Muscle layer of colon (tissue), 2 donors: ENCODE results near the gene NFATC2IP.
"Not testable (repeated sequence)": the region's sequence is repeated elsewhere in the genome, so short reads cannot be mapped to it uniquely, and the experiment has no call there.

Experiments
- H3K27ac ChIP-seq: one replicate; pipeline ENCODE4 v1.7.0; 2013; ENCODE audit warnings: low read depth, mild to moderate bottlenecking, low read length, moderate library complexity
- H3K27me3 ChIP-seq, 2 donors: one replicate each; pipeline ENCODE4 v1.7.0; 2013; ENCODE audit warnings: low read length in 2 of 2, mild to moderate bottlenecking in 2 of 2; ENCODE audit not compliant: insufficient read depth in 2 of 2, control insufficient read depth in 1 of 2
- H3K36me3 ChIP-seq: one replicate; pipeline ENCODE4 v1.7.0; 2013; ENCODE audit warnings: mild to moderate bottlenecking, low read length; ENCODE audit not compliant: insufficient read depth
- H3K4me1 ChIP-seq: one replicate; pipeline ENCODE4 v1.7.0; 2013; ENCODE audit warnings: mild to moderate bottlenecking, low read length; ENCODE audit not compliant: insufficient read depth
- H3K4me3 ChIP-seq, 2 donors: one replicate each; pipeline ENCODE4 v1.7.0; 2013; ENCODE audit warnings: low read length in 2 of 2, low read depth in 1 of 2, mild to moderate bottlenecking in 1 of 2, moderate library complexity in 1 of 2
- H3K9ac ChIP-seq: one replicate; pipeline ENCODE4 v1.7.0; 2013; ENCODE audit warnings: low read length
- H3K9me3 ChIP-seq: one replicate; pipeline ENCODE4 v1.7.0; 2013; ENCODE audit warnings: mild to moderate bottlenecking, low read length
- donor health status: abdominal sarcoma.
- donor health status: Adenocarcinoma of cecum.

NFATC2IP gene

GRCh38 chr16:28943281-28943680, 7.5 kb upstream of the NFATC2IP start:
- Histone ChIP-seq H3K27ac (no peak overlapping the region), H3K9ac (no peak overlapping the region), H3K4me1 (peaks cover 9% of the 10 kb centered on the region), H3K9me3 (no peaks in the 10 kb centered on the region), H3K27me3 (no peaks in the 10 kb centered on the region), H3K36me3 (no peaks in the 10 kb centered on the region), H3K4me3 (no peak overlapping the region)

GRCh38 chr16:28946681-28947080, 4.1 kb upstream of the NFATC2IP start:
- Histone ChIP-seq H3K4me3 (no peak overlapping the region), H3K9ac (no peak overlapping the region), H3K36me3 (no peaks in the 10 kb centered on the region), H3K4me1 (peaks cover 11% of the 10 kb centered on the region), H3K27ac (no peak overlapping the region), H3K27me3 (no peaks in the 10 kb centered on the region), H3K9me3 (no peaks in the 10 kb centered on the region)

GRCh38 chr16:28951410-28951943, 740 bp downstream of the NFATC2IP start:
- Histone ChIP-seq H3K27me3 (no peaks in the 10 kb centered on the region), H3K9ac (no peak overlapping the region), H3K4me1 (peaks cover 10% of the 10 kb centered on the region), H3K9me3 (no peaks in the 10 kb centered on the region), H3K27ac (peak overlapping the region; percentile 72), H3K36me3 (peaks cover 32% of the 10 kb centered on the region), H3K4me3 (peak overlapping the region; percentile 51 to 66)

- Histone ChIP-seq H3K4me1 (no peaks in the 10 kb centered on the region), H3K9me3 (no peaks in the 10 kb centered on the region), H3K4me3 (no peak overlapping the region), H3K36me3 (peaks cover 56% of the 10 kb centered on the region), H3K27me3 (no peaks in the 10 kb centered on the region), H3K9ac (no peak overlapping the region), H3K27ac (no peak overlapping the region)
Measured at GRCh38 chr16:28958216-28958615, 7.5 kb downstream of the NFATC2IP start.

DNA sequence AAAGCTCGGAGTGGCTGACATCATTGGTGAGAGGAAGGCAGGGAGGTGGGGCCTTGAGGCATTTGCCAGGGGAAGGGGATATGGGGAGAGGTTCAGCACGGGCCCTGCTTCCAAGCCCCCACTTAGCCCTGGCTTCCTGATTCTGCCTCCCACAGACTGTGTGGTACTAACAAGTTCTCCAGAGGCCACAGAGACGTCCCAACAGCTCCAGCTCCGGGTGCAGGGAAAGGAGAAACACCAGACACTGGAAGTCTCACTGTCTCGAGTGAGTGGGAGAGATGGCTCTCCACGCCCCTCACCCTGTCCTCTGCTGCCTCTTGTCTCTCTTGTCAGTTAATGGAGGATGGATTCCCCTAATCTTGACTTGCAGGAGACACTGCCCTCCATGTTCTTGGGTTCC, 8.1 kb downstream of the NFATC2IP start:
- peaks cover 54% of the 10 kb centered on the region for H3K36me3 ChIP-seq
- H3K27me3 ChIP-seq: no peaks in the 10 kb centered on the region
- no peaks in the 10 kb centered on the region for H3K9me3 ChIP-seq
- no peak overlapping the region for H3K9ac ChIP-seq
- H3K4me1 ChIP-seq: no peaks in the 10 kb centered on the region
- no peak overlapping the region for H3K27ac ChIP-seq
- no peak overlapping the region for H3K4me3 ChIP-seq

GRCh38 chr16:28964072-28964471, 13.3 kb downstream of the NFATC2IP start:
- Histone ChIP-seq H3K36me3 (peaks cover 32% of the 10 kb centered on the region), H3K9me3 (no peaks in the 10 kb centered on the region), H3K27me3 (no peaks in the 10 kb centered on the region), H3K4me1 (no peaks in the 10 kb centered on the region), H3K27ac (no peak overlapping the region), H3K4me3 (no peak overlapping the region), H3K9ac (no peak overlapping the region)

- no peaks in the 10 kb centered on the region for H3K4me1 ChIP-seq
- H3K27me3 ChIP-seq: no peaks in the 10 kb centered on the region
- peaks cover 30% of the 10 kb centered on the region for H3K36me3 ChIP-seq
- no peak overlapping the region for H3K27ac ChIP-seq
- no peaks in the 10 kb centered on the region for H3K9me3 ChIP-seq
- no peak overlapping the region for H3K4me3 ChIP-seq
- H3K9ac ChIP-seq: no peak overlapping the region
Measured at GRCh38 chr16:28964496-28964895, 13.8 kb downstream of the NFATC2IP start.

DNA sequence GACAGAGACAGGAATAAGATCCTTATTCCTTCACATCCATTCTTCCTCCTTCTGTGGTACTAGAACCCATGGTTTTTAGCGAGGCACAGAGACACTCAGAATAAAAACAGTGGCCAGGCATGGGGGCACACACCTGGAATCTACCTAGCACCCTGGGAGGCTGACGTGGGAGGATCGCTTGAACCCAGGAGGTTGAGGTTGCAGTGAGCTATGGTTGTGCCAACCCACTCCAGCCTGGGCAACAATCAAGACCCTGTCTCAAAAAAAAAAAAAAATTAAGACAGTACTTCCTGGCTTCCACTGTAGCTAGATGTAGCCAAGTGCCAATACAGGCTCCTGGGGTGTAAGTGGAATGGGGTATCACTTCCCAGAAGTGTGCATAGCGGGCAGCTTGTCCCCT, 16.4 kb downstream of the NFATC2IP start:
- Histone ChIP-seq H3K4me1 (no peaks in the 10 kb centered on the region), H3K9ac (no peak overlapping the region), H3K36me3 (peaks cover 16% of the 10 kb centered on the region), H3K27ac (no peak overlapping the region), H3K27me3 (no peaks in the 10 kb centered on the region), H3K9me3 (no peaks in the 10 kb centered on the region), H3K4me3 (no peak overlapping the region)

DNA sequence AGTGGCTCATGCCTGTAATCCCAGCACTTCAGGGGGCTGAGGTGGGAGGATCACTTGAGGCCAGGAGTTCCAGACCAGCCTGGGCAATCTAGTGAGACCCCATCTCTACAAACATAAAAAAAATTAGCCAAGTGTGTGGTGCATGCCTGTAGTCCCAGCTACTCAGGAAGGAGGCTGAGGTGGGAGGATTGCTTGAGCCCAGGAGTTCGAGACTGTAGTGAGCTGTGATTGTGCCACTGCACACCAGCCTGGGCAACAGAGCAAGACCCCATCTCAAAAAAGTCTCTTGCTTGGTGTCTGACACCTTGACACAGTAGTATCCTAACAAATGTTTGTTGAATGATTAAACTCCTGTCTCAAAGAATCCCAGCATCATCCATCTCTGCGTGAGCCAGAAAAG, 19.0 kb downstream of the NFATC2IP start:
- not testable (repeated sequence) for H3K4me3 ChIP-seq, H3K36me3 ChIP-seq, H3K27ac ChIP-seq, H3K9me3 ChIP-seq, H3K27me3 ChIP-seq, H3K4me1 ChIP-seq, H3K9ac ChIP-seq

GRCh38 chr16:28974007-28974436, 23.3 kb downstream of the NFATC2IP start:
- Histone ChIP-seq H3K4me3 (peak overlapping the region; percentile 92 to 97), H3K9me3 (no peaks in the 10 kb centered on the region), H3K27ac (peak overlapping the region; percentile 83), H3K9ac (peak overlapping the region; percentile 80), H3K27me3 (no peaks in the 10 kb centered on the region), H3K4me1 (peaks cover 15% of the 10 kb centered on the region), H3K36me3 (peaks cover 16% of the 10 kb centered on the region)

GRCh38 chr16:28974437-28975157, 23.9 kb downstream of the NFATC2IP start, which contains the start of gene SPNS1:
Gene SPNS1, plus strand, starts transcription at chr16:28974778. Its CDS starts 374 bp downstream, at chr16:28975152.
- Histone ChIP-seq H3K4me3 (peak within 1 kb of the TSS; percentile 92 to 97), H3K27me3 (no peaks in the 10 kb centered on the region), H3K4me1 (peaks cover 15% of the 10 kb centered on the region), H3K36me3 (peaks cover 16% of the 10 kb centered on the region), H3K9ac (peak within 1 kb of the TSS; percentile 80), H3K9me3 (no peaks in the 10 kb centered on the region), H3K27ac (peak within 1 kb of the TSS; percentile 83)

DNA sequence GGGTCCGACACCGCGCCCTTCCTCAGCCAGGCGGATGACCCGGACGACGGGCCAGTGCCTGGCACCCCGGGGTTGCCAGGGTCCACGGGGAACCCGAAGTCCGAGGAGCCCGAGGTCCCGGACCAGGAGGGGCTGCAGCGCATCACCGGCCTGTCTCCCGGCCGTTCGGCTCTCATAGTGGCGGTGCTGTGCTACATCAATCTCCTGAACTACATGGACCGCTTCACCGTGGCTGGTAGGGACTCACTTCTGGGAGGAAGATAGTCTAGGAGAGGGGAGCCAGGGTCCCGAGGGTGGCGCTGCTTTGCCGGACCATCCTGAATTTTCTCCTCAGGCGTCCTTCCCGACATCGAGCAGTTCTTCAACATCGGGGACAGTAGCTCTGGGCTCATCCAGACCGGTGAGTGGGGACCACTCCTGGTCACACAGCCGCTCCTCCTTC, 24.4 kb downstream of the NFATC2IP start:
- H3K9me3 ChIP-seq: no peaks in the 10 kb centered on the region
- peak overlapping the region; percentile 80 for H3K9ac ChIP-seq
- no peaks in the 10 kb centered on the region for H3K27me3 ChIP-seq
- H3K27ac ChIP-seq: peak overlapping the region; percentile 55
- H3K4me1 ChIP-seq: peaks cover 15% of the 10 kb centered on the region
- H3K4me3 ChIP-seq: peak overlapping the region; percentile 92 to 97
- H3K36me3 ChIP-seq: peaks cover 16% of the 10 kb centered on the region
